ENCODE results near the gene ERC2. TPM values are rescaled to one million over a fixed set of nuclear protein-coding genes. Genes with fewer than 3 reads are reported as not detected.

Gene ERC2
- total and polyA plus RNA-seq, 2 of the 13 experiments (the other 11 are each of a cell fraction or from before 2014, with no cell fraction given): 0.16 to 0.22 TPM

DNA sequence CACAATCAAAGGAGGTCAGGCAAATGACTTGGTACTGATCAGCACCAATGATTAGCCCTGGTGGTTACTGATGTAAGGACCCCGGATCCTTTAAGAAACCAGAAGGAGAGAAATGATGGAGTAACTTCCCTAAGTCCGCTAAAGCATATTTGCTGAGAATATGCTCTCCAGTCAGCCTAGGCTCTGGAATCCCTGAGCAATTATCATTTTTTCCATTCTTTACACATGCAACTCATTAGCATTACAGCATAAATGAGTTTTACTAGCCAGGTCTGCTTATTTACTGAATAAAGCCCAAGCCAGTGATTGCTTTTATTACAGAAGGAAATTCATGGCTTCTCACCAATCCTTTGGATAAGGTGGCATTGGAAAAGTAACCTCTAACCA is 842.0 kb downstream of the ERC2 start (continued):
- TF ChIP-seq SRSF9 (IDR thresholded peaks at IDR 0.05; ENCODE audit: borderline replicate concordance, insufficient read depth, low read depth, low read length, poor library complexity, severe bottlenecking) (no peak), ELF1 (CRISPR knock-in tag; IDR thresholded peaks at IDR 0.05) (no peak), CREB1 (IDR thresholded peaks at IDR 0.05) (no peak), CREB1 (CRISPR knock-in tag; IDR thresholded peaks at IDR 0.05) (no peak), MZF1 (CRISPR knock-in tag; IDR thresholded peaks at IDR 0.05; ENCODE audit: borderline replicate concordance) (no peak), KLF15 (CRISPR knock-in tag; IDR thresholded peaks at IDR 0.05; ENCODE audit: borderline replicate concordance) (no peak), MIER3 (CRISPR knock-in tag; IDR thresholded peaks at IDR 0.05; ENCODE audit: borderline replicate concordance) (no peak), TEAD3 (CRISPR knock-in tag; optimal IDR thresholded peaks at IDR 0.05; ENCODE audit: borderline replicate concordance) (no peak), DNMT1 (CRISPR knock-in tag; IDR thresholded peaks at IDR 0.05) (no peak), MEIS2 (CRISPR knock-in tag; IDR thresholded peaks at IDR 0.05) (no peak), PHB2 (IDR thresholded peaks at IDR 0.05; ENCODE audit: partially characterized antibody) (no peak)
- TF ChIP-seq, protein P1, sequence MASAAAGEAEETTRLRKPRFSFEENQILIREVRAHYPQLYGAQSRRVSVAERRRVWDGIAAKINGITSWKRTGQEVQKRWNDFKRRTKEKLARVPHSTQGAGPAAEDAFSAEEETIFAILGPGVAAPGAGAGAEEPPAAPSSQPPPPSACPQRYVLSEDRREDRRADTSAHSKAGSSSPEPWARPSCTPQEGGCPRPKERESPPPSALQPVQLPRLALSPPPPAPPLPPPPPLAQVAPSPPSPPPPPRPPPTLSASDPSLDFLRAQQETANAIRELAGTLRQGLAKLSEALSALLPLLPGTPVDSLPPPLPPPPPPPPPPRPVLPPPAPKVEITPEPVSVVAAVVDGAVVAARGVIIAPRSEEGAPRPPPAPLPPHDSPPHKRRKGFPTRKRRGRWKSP (CRISPR knock-in tag; IDR thresholded peaks at IDR 0.05): no peak

DNA sequence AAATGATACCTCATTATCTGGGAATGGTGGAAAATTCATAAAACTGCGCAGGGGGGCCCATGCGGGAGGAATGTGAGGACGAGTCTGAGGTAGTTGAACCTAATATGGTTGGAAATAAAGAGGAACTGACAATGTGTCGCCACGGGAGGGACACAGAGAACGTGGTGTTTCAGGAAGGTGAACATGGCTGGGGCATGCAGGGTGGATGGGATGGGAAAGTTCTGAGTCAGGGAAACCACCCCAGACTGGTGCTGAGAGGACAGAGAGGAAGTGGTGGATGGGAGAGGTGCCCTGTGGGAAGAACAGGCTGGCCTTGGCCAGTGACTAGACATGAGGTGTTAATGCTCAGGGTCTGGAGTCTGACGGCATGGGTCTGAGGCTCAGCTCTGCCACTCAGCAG is 844.0 kb downstream of the ERC2 start:
- Histone ChIP-seq H3K36me3 (replicated peaks in 1 of 2; ENCODE audit: control insufficient read depth in 1 of 2, insufficient read depth in 2 of 2, low read length in 2 of 2) (no peaks in the 10 kb centered on the region), H4K20me1 (ENCODE audit: insufficient read depth, low read length) (no peaks in the 10 kb centered on the region), H3K4me3 (replicated peaks in 1 of 3; ENCODE audit: insufficient read depth in 1 of 3, low read depth in 2 of 3, low read length in 3 of 3) (no peak overlapping the region), H3K27ac (ENCODE audit: extremely low read length, insufficient read depth, low read length) (no peak overlapping the region), H3K4me1 (ENCODE audit: insufficient read depth, low read length) (no peaks in the 10 kb centered on the region), H3K9ac (ENCODE audit: insufficient read depth, low read depth, low read length) (no peak overlapping the region), H2AFZ (ENCODE audit: low read length) (no peak overlapping the region), H3K4me2 (ENCODE audit: low read depth, low read length) (no peak overlapping the region), H3K27me3 (ENCODE audit: control insufficient read depth in 1 of 2, insufficient read depth in 2 of 2, low read length in 2 of 2) (no peaks in the 10 kb centered on the region), H3K9me3 (ENCODE audit: low read length) (no peaks in the 10 kb centered on the region), H3K79me2 (ENCODE audit: insufficient read depth, low read length) (no peaks in the 10 kb centered on the region)
- TF ChIP-seq, protein P2, sequence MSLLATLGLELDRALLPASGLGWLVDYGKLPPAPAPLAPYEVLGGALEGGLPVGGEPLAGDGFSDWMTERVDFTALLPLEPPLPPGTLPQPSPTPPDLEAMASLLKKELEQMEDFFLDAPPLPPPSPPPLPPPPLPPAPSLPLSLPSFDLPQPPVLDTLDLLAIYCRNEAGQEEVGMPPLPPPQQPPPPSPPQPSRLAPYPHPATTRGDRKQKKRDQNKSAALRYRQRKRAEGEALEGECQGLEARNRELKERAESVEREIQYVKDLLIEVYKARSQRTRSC (CRISPR knock-in tag; IDR thresholded peaks at IDR 0.05; ENCODE audit: low read depth): no peak
- TF ChIP-seq, protein P3, sequence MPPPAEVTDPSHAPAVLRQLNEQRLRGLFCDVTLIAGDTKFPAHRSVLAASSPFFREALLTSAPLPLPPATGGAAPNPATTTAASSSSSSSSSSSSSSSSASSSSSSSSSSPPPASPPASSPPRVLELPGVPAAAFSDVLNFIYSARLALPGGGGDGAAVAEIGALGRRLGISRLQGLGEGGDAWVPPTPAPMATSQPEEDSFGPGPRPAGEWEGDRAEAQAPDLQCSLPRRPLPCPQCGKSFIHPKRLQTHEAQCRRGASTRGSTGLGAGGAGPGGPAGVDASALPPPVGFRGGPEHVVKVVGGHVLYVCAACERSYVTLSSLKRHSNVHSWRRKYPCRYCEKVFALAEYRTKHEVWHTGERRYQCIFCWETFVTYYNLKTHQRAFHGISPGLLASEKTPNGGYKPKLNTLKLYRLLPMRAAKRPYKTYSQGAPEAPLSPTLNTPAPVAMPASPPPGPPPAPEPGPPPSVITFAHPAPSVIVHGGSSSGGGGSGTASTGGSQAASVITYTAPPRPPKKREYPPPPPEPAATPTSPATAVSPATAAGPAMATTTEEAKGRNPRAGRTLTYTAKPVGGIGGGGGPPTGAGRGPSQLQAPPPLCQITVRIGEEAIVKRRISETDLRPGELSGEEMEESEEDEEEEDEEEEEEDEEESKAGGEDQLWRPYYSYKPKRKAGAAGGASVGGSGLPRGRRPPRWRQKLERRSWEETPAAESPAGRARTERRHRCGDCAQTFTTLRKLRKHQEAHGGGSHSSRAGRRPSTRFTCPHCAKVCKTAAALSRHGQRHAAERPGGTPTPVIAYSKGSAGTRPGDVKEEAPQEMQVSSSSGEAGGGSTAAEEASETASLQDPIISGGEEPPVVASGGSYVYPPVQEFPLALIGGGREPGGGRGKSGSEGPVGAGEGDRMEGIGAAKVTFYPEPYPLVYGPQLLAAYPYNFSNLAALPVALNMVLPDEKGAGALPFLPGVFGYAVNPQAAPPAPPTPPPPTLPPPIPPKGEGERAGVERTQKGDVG (CRISPR knock-in tag; IDR thresholded peaks at IDR 0.05; ENCODE audit: borderline replicate concordance): no peak
- TF ChIP-seq KLF11 (CRISPR knock-in tag; IDR thresholded peaks at IDR 0.05) (no peak), WIZ (CRISPR knock-in tag; IDR thresholded peaks at IDR 0.05) (no peak), MAFG (CRISPR knock-in tag; IDR thresholded peaks at IDR 0.05) (no peak)
- no peak for ATAC-seq
- ChIA-PET POLR2A (no interaction called here), CTCF (ENCODE audit: low intra/inter-chr PET ratio, low total read pairs) (no interaction called here)
- in situ Hi-C loops (cut with HindIII; ENCODE audit: extremely low pct_ligation_motif_present, low pct_unique_long_range_greater_than_20kb): no loop called here
- DNase-seq (ENCODE audit: low spot score): no peak
- BruUV-seq (replicated peaks): no TSS peak
- no peak for FAIRE-seq
- intact Hi-C loops (cut with micrococcal nuclease; ENCODE audit: unreplicated experiment): no loop called here
- 48% methylated on average over 7 of the region's 7 CpGs for WGBS (ENCODE audit: low lambda C conversion rate)
